Measurements from ENCODE around the gene FER1L5.

DNA sequence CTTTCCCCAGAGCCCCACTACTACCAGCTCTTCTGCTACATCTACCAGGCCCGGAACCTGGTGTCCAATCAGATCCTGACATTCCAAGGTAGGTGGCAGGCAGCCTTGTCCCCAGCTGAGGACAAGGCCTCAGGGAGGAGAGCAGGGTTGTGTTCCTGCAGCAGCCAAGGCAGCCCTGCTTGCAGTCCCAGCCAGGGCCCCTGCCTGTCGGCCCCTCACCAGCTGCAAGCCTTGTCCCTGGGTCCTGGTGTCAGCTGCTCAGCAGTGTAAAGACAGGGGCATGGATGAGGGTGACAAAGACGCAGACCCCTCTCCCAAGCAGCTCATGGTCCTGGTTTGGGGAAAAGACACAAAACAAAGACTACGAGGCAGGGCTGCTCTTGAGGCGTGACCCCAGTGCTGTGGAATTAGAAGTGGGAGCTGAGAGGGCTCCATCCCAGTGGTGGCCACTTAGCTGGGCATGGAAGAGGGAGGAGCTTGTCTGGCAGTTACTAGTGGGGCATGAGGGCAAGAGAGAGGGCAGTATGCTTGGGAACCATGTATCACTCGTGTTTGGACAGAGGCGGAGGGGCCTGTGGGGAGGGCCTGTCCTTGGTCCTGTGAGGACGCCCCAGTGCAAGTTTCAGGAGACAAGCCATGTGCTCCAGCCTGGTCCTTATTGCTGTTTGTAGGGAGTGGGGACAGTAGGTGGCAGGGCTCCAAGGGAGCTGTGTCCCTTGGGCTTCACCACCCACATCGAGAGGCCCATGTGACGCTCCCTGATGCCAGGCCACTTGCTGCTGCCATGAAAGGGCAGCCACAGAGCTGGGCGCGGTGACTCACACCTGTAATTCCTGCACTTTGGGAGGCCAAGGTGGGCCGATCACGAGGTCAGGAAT, 49.8 kb downstream of the FER1L5 start:
- TF ChIP-seq POLR2A (IDR thresholded peaks at IDR 0.05), result no peak
- TF ChIP-seq, protein P1, sequence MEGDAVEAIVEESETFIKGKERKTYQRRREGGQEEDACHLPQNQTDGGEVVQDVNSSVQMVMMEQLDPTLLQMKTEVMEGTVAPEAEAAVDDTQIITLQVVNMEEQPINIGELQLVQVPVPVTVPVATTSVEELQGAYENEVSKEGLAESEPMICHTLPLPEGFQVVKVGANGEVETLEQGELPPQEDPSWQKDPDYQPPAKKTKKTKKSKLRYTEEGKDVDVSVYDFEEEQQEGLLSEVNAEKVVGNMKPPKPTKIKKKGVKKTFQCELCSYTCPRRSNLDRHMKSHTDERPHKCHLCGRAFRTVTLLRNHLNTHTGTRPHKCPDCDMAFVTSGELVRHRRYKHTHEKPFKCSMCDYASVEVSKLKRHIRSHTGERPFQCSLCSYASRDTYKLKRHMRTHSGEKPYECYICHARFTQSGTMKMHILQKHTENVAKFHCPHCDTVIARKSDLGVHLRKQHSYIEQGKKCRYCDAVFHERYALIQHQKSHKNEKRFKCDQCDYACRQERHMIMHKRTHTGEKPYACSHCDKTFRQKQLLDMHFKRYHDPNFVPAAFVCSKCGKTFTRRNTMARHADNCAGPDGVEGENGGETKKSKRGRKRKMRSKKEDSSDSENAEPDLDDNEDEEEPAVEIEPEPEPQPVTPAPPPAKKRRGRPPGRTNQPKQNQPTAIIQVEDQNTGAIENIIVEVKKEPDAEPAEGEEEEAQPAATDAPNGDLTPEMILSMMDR (IDR thresholded peaks at IDR 0.05), result no peak

Data from body of pancreas (tissue), 4 donors.